Suprapubic skin (tissue), 4 donors: ENCODE results near the gene STX1B. TPM values are rescaled to one million over a fixed set of nuclear protein-coding genes. Genes with fewer than 3 reads are reported as not detected.
A peak's percentile ranks its signal among the peaks of the same experiment; 100 is the strongest.

Experiments
- DNase-seq, 2 donors: peaks; one replicate each; pipeline ENCODE4 v3.0.0-alpha.2; 2019; ENCODE audit warnings: low spot score in 2 of 2
- H3K27ac ChIP-seq: fragments of 200-600 bp; sonication (generic); one replicate; pipeline ENCODE4 v1.5.1; 2019
- H3K27me3 ChIP-seq: fragments of 200-600 bp; sonication (generic); one replicate; pipeline ENCODE4 v1.5.1; 2019
- H3K36me3 ChIP-seq: fragments of 200-600 bp; sonication (generic); one replicate; pipeline ENCODE4 v1.5.1; 2019
- H3K4me1 ChIP-seq: fragments of 200-600 bp; sonication (generic); one replicate; pipeline ENCODE4 v1.5.1; 2019
- H3K4me3 ChIP-seq: fragments of 200-600 bp; sonication (generic); one replicate; pipeline ENCODE4 v1.5.1; 2019; ENCODE audit warnings: mild to moderate bottlenecking
- H3K9me3 ChIP-seq: fragments of 200-600 bp; sonication (generic); one replicate; pipeline ENCODE4 v1.5.1; 2019
- EP300 ChIP-seq: sonication (generic); formaldehyde crosslinking; IDR thresholded peaks from one replicate; pipeline ENCODE4 v1.6.1; 2017; ENCODE audit warnings: antibody characterized with exemption
- POLR2A ChIP-seq, 2 donors: fragments of 450-650 bp; IDR thresholded peaks; one replicate each; pipeline ENCODE4 v1.6.1; 2017; ENCODE audit warnings: antibody characterized with exemption in 2 of 2, mild to moderate bottlenecking in 2 of 2, moderate library complexity in 2 of 2
- POLR2AphosphoS5 ChIP-seq, 3 donors: sonication (generic); formaldehyde crosslinking; IDR thresholded peaks; one replicate each; pipeline ENCODE4 v1.6.1; 2017; ENCODE audit warnings: antibody characterized with exemption in 3 of 3
- WGBS: methylation state at CpG from one replicate; pipeline ENCODE4 v1.1.5; 2018; 5-methylcytosine and 5-hydroxymethylcytosine counted together
- total RNA-seq, 4 donors: library from RNA; depleted of rRNA; stranded (reverse); fragments of >200 nt; gene quantifications; one replicate each; pipeline ENCODE4 v1.1.0, GENCODE V29; 2016
- TF ChIP-seq, protein P1 (sequence below), 2 donors: fragments of 200-600 bp in 1 of 2; fragments of 450-650 bp in 1 of 2; sonication (generic) in 1 of 2; IDR thresholded peaks; one replicate each; pipeline ENCODE4 v1.5.1; 2016 to 2019; ENCODE audit warnings: antibody characterized with exemption in 2 of 2, mild to moderate bottlenecking in 1 of 2, moderate library complexity in 1 of 2

The STX1B gene
- total RNA-seq, 4 donors from 2014 or later = 0.55 to 3.5 (median 2.0) TPM

- Histone ChIP-seq H3K9me3 (no peaks in the 10 kb centered on the region), H3K4me1 (peaks cover 9% of the 10 kb centered on the region), H3K4me3 (peak overlapping the region; percentile 26), H3K36me3 (no peaks in the 10 kb centered on the region), H3K27me3 (peaks cover 47% of the 10 kb centered on the region), H3K27ac (no peak overlapping the region)
- DNase-seq = no peak
- no peak for TF ChIP-seq POLR2A (IDR thresholded peaks at IDR 0.05)
- no peak for TF ChIP-seq POLR2AphosphoS5 (IDR thresholded peaks at IDR 0.05)
- TF ChIP-seq EP300 = no peak
- TF ChIP-seq, protein P1, sequence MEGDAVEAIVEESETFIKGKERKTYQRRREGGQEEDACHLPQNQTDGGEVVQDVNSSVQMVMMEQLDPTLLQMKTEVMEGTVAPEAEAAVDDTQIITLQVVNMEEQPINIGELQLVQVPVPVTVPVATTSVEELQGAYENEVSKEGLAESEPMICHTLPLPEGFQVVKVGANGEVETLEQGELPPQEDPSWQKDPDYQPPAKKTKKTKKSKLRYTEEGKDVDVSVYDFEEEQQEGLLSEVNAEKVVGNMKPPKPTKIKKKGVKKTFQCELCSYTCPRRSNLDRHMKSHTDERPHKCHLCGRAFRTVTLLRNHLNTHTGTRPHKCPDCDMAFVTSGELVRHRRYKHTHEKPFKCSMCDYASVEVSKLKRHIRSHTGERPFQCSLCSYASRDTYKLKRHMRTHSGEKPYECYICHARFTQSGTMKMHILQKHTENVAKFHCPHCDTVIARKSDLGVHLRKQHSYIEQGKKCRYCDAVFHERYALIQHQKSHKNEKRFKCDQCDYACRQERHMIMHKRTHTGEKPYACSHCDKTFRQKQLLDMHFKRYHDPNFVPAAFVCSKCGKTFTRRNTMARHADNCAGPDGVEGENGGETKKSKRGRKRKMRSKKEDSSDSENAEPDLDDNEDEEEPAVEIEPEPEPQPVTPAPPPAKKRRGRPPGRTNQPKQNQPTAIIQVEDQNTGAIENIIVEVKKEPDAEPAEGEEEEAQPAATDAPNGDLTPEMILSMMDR (IDR thresholded peaks at IDR 0.05) = no peak
- 35% methylated on average over 14 of the region's 36 CpGs for WGBS
These were observed 399 bp downstream of the STX1B start for GRCh38 chr16:31009894-31010584.

GRCh38 chr16:31009120-31009519 lies 1.3 kb downstream of the STX1B start:
- no peak overlapping the region for H3K27ac ChIP-seq
- TF ChIP-seq POLR2A (IDR thresholded peaks at IDR 0.05) (no peak), POLR2AphosphoS5 (IDR thresholded peaks at IDR 0.05) (no peak), EP300 (no peak)
- TF ChIP-seq, protein P1 (IDR thresholded peaks at IDR 0.05) = no peak
- no peak for DNase-seq
- H3K4me1 ChIP-seq = peaks cover 9% of the 10 kb centered on the region
- no peaks in the 10 kb centered on the region for H3K9me3 ChIP-seq
- WGBS = 88% methylated on average over 7 of the region's 7 CpGs
- H3K4me3 ChIP-seq = no peak overlapping the region
- peaks cover 47% of the 10 kb centered on the region for H3K27me3 ChIP-seq
- no peaks in the 10 kb centered on the region for H3K36me3 ChIP-seq

GRCh38 chr16:31008551-31008950 lies 1.9 kb downstream of the STX1B start:
- Histone ChIP-seq H3K27me3 (peaks cover 44% of the 10 kb centered on the region), H3K36me3 (no peaks in the 10 kb centered on the region), H3K9me3 (no peaks in the 10 kb centered on the region), H3K27ac (no peak overlapping the region), H3K4me1 (peaks cover 9% of the 10 kb centered on the region), H3K4me3 (no peak overlapping the region)
- no peak for DNase-seq
- 78% methylated on average over 5 of the region's 5 CpGs for WGBS
- TF ChIP-seq, protein P1 (IDR thresholded peaks at IDR 0.05) = no peak
- TF ChIP-seq POLR2AphosphoS5 (IDR thresholded peaks at IDR 0.05) (no peak), EP300 (no peak), POLR2A (IDR thresholded peaks at IDR 0.05) (no peak)

- TF ChIP-seq POLR2A (IDR thresholded peaks at IDR 0.05) = no peak
- WGBS = 82% methylated on average over 6 of the region's 6 CpGs
- no peaks in the 10 kb centered on the region for H3K9me3 ChIP-seq
These were observed 2.3 kb downstream of the STX1B start for GRCh38 chr16:31008149-31008548.

DNA sequence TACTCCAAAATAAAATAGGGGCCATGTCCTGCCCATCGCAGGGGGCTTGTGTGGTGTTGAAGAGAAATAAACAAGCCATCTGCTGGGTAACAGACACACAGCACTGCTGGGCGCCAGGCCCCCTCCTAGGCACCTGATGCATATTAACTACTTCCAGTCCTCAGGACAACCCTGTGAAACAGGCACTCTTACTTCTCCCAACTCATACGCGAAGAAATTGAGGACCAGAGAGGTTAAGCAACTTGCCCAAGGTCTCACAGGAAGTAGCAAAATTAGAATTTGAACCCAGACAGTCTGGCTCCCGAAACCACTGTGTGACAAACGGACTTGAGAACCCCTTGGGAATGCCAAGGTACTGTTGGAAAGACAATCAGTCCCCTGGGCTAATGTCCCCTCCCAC lies 2.8 kb downstream of the STX1B start:
- peaks cover 15% of the 10 kb centered on the region for H3K4me1 ChIP-seq
- no peaks in the 10 kb centered on the region for H3K9me3 ChIP-seq
- H3K27me3 ChIP-seq = peaks cover 41% of the 10 kb centered on the region
- TF ChIP-seq POLR2A (IDR thresholded peaks at IDR 0.05) (no peak), POLR2AphosphoS5 (IDR thresholded peaks at IDR 0.05) (no peak), EP300 (no peak)
- TF ChIP-seq, protein P1 (IDR thresholded peaks at IDR 0.05) = no peak
- H3K36me3 ChIP-seq = no peaks in the 10 kb centered on the region
- DNase-seq = no peak
- WGBS = 77% methylated on average over 4 of the region's 6 CpGs
- no peak overlapping the region for H3K27ac ChIP-seq
- no peak overlapping the region for H3K4me3 ChIP-seq

More at GRCh38 chr16:31008149-31008548, 2.3 kb downstream of the STX1B start:
- Histone ChIP-seq H3K36me3 (no peaks in the 10 kb centered on the region), H3K4me3 (no peak overlapping the region), H3K4me1 (peaks cover 10% of the 10 kb centered on the region), H3K27ac (no peak overlapping the region), H3K27me3 (peaks cover 43% of the 10 kb centered on the region)
- no peak for DNase-seq

- no peak overlapping the region for H3K4me3 ChIP-seq
- H3K36me3 ChIP-seq = no peaks in the 10 kb centered on the region
- no peaks in the 10 kb centered on the region for H3K9me3 ChIP-seq
- TF ChIP-seq POLR2A (IDR thresholded peaks at IDR 0.05) (no peak), POLR2AphosphoS5 (IDR thresholded peaks at IDR 0.05) (no peak), EP300 (no peak)
- TF ChIP-seq, protein P1 (IDR thresholded peaks at IDR 0.05) = no peak
- H3K4me1 ChIP-seq = peaks cover 24% of the 10 kb centered on the region
- no peak for DNase-seq
- H3K27me3 ChIP-seq = peaks cover 32% of the 10 kb centered on the region
- H3K27ac ChIP-seq = no peak overlapping the region
- WGBS = 92% methylated on average over 8 of the region's 8 CpGs
These were observed 3.8 kb downstream of the STX1B start for GRCh38 chr16:31006589-31006988.
